K562 (cell line): ENCODE data around the gene TMEM143. TPM values are rescaled to one million over a fixed set of nuclear protein-coding genes. Genes with fewer than 3 reads are reported as not detected.
A peak's percentile ranks its signal among the peaks of the same experiment; 100 is the strongest.

Source experiments
- ATF4 ChIP-seq: fragments of 450-650 bp; formaldehyde crosslinking; IDR thresholded peaks from 2 replicates; pipeline ENCODE4 v1.4.0; 2022; ENCODE audit warnings: mild to moderate bottlenecking, moderate library complexity
- CAMTA2 ChIP-seq: fragments of 250-450 bp; sonication (Bioruptor Pico); conservative IDR thresholded peaks from 2 replicates; pipeline ENCODE4 v1.5.1; 2022
- CHD4 ChIP-seq: fragments of 200-600 bp; sonication (generic); IDR thresholded peaks from 3 replicates; pipeline ENCODE4 v1.6.1; 2012; ENCODE audit warnings: low read depth, mild to moderate bottlenecking, mixed read lengths, low read length, inconsistent platforms; ENCODE audit not compliant: insufficient read depth, insufficient replicate concordance, poor library complexity, severe bottlenecking
- CREBBP ChIP-seq: IDR thresholded peaks from one replicate; pipeline ENCODE4 v1.6.1; 2012; ENCODE audit warnings: low read depth, mild to moderate bottlenecking, control low read depth, inconsistent platforms, low read length
- ETS2 ChIP-seq: IDR thresholded peaks from 2 replicates; pipeline ENCODE4 v1.6.1; 2016; ENCODE audit warnings: borderline replicate concordance, missing genetic modification characterization, mild to moderate bottlenecking, moderate library complexity, missing compliant biosample characterization; ENCODE audit not compliant: poor library complexity, severe bottlenecking
- MIER1 ChIP-seq: fragments of 450-650 bp; IDR thresholded peaks from 2 replicates; pipeline ENCODE4 v1.6.1; 2016; ENCODE audit warnings: antibody characterized with exemption, mild to moderate bottlenecking, low read depth
- NFYB ChIP-seq: IDR thresholded peaks from 2 replicates; pipeline ENCODE4 v1.6.1; 2011; ENCODE audit warnings: mild to moderate bottlenecking, moderate library complexity; ENCODE audit not compliant: insufficient read length; ENCODE audit errors: extremely low read depth
- NR1H2 ChIP-seq: sonication (generic); formaldehyde crosslinking; IDR thresholded peaks from 2 replicates; pipeline ENCODE4 v1.4.0; 2020; ENCODE audit warnings: mild to moderate bottlenecking, missing genetic modification reagents
- PCBP1 ChIP-seq: fragments of 200-400 bp; formaldehyde crosslinking; IDR thresholded peaks from 2 replicates; pipeline ENCODE4 v1.6.1; 2018; ENCODE audit warnings: mild to moderate bottlenecking, low read depth, low read length; ENCODE audit not compliant: poor library complexity, severe bottlenecking
- PHF20 ChIP-seq: fragments of 450-650 bp; IDR thresholded peaks from 2 replicates; pipeline ENCODE4 v1.6.1; 2018; ENCODE audit not compliant: partially characterized antibody
- POLR2A ChIP-seq: fragments of 450-650 bp; conservative IDR thresholded peaks from 2 replicates; pipeline ENCODE4 v1.6.1; 2016
- RBM25 ChIP-seq: fragments of 200-400 bp; formaldehyde crosslinking; IDR thresholded peaks from 2 replicates; pipeline ENCODE4 v1.6.1; 2018; ENCODE audit warnings: low read length, low read depth, moderate library complexity; ENCODE audit not compliant: severe bottlenecking
- RUNX1 ChIP-seq: sonication (generic); IDR thresholded peaks from 2 replicates; pipeline ENCODE4 v1.6.1; 2016; ENCODE audit warnings: antibody characterized with exemption, low read depth
- SIN3B ChIP-seq: fragments of 450-650 bp; IDR thresholded peaks from 2 replicates; pipeline ENCODE4 v1.6.1; 2017; ENCODE audit warnings: low read depth, mild to moderate bottlenecking, moderate library complexity
- SMARCA5 ChIP-seq: fragments of 450-650 bp; IDR thresholded peaks from 2 replicates; pipeline ENCODE4 v1.6.1; 2016
- SRSF3 ChIP-seq: fragments of 200-400 bp; formaldehyde crosslinking; IDR thresholded peaks from 2 replicates; pipeline ENCODE4 v1.6.1; 2016; ENCODE audit warnings: mild to moderate bottlenecking, low read length, moderate library complexity; ENCODE audit not compliant: insufficient read depth
- TCF7 ChIP-seq: sonication (generic); IDR thresholded peaks from 2 replicates; pipeline ENCODE4 v1.6.1; 2016; ENCODE audit warnings: antibody characterized with exemption, borderline replicate concordance
- TCF7L2 ChIP-seq: fragments of 150-350 bp; IDR thresholded peaks from 2 replicates; pipeline ENCODE4 v1.6.1; 2016; ENCODE audit warnings: low read depth, mild to moderate bottlenecking, low read length, moderate library complexity
- TGIF2 ChIP-seq: sonication (generic); formaldehyde crosslinking; IDR thresholded peaks from 2 replicates; pipeline ENCODE4 v1.8.1; 2022; ENCODE audit warnings: mild to moderate bottlenecking, missing genetic modification reagents, moderate library complexity
- WHSC1 ChIP-seq: IDR thresholded peaks from one replicate; pipeline ENCODE4 v1.6.1; 2012; ENCODE audit warnings: low read length, control low read depth, inconsistent platforms
- XRCC4 ChIP-seq: IDR thresholded peaks from one replicate; pipeline ENCODE4 v1.6.1; 2011; ENCODE audit not compliant: insufficient read depth, insufficient read length; ENCODE audit errors: extremely low read depth
- ZBTB8A ChIP-seq: fragments of 450-650 bp; IDR thresholded peaks from 2 replicates; pipeline ENCODE4 v1.6.1; 2018; ENCODE audit warnings: mild to moderate bottlenecking, moderate library complexity; ENCODE audit not compliant: partially characterized antibody
- ZNF124 ChIP-seq: sonication (generic); formaldehyde crosslinking; IDR thresholded peaks from 2 replicates; pipeline ENCODE4 v1.8.1; 2022; ENCODE audit warnings: missing genetic modification reagents
- ZNF212 ChIP-seq: fragments of 450-650 bp; formaldehyde crosslinking; IDR thresholded peaks from 2 replicates; pipeline ENCODE4 v1.4.0; 2020; ENCODE audit warnings: mild to moderate bottlenecking
- ZNF354B ChIP-seq: fragments of 250-450 bp; sonication (Bioruptor Pico); IDR thresholded peaks from 2 replicates; pipeline ENCODE4 v1.4.0; 2020
- ZNF583 ChIP-seq: fragments of 250-450 bp; sonication (Bioruptor Pico); IDR thresholded peaks from 2 replicates; pipeline ENCODE4 v1.4.0; 2020
- polyA plus RNA-seq, 8 experiments: library from polyadenylated mRNA; depleted of rRNA in 4 of 8; stranded (reverse) in 5 of 8; unstranded in 3 of 8; fragments of >200 nt; fragmentation: Nextera tagmentation in 2 of 8; fragmentation: Illumina TruSeq in 1 of 8; extraction: Ambion mirVana in 2 of 8; extraction: Trizol in 1 of 8; gene quantifications; 2 replicates each; pipeline versions ENCODE4 v1.2.1 to v1.2.3, GENCODE V29; 2011 to 2014; ENCODE audit warnings: inconsistent platforms in 1 of 8, missing spikeins in 1 of 8
- total RNA-seq, 7 experiments: library from RNA; depleted of rRNA in 6 of 7; stranded (reverse); fragments of >200 nt in 6 of 7; fragmentation: Illumina TruSeq in 2 of 7; extraction: Trizol in 2 of 7; gene quantifications; 2 replicates each; pipeline versions ENCODE4 v1.2.1 to v1.2.3, GENCODE V29; 2011 to 2021; ENCODE audit warnings: low replicate concordance in 1 of 7

Gene TMEM143
- total and polyA plus RNA-seq, 9 of the 15 experiments (the other 6 are each of a cell fraction or from before 2014, with no cell fraction given) = 0.66 to 8.8 (median 4.3) TPM

- TF ChIP-seq NR1H2 (CRISPR knock-in tag) (no peak), TCF7L2 (no peak), SMARCA5 (peak; percentile 100), ZNF354B (no peak), ATF4 (CRISPR knock-in tag) (no peak), CAMTA2 (CRISPR knock-in tag) (no peak), WHSC1 (no peak), MIER1 (no peak), ZNF124 (CRISPR knock-in tag) (no peak), TGIF2 (CRISPR knock-in tag) (no peak), ZNF212 (CRISPR knock-in tag) (no peak), ZBTB8A (no peak), SIN3B (no peak), CREBBP (no peak), RBM25 (peak; percentile 97), ETS2 (tag) (no peak), CHD4 (peak; percentile 88), RUNX1 (no peak), XRCC4 (no peak), PHF20 (peak; percentile 43), TCF7 (no peak), NFYB (no peak), SRSF3 (no peak), ZNF583 (CRISPR knock-in tag) (no peak), POLR2A (no peak), PCBP1 (peak; percentile 73)
Observed at GRCh38 chr19:48351341-48351752, 12.4 kb downstream of the TMEM143 start (continued).
